ENCODE measurements around the gene CCDC12.

DNA sequence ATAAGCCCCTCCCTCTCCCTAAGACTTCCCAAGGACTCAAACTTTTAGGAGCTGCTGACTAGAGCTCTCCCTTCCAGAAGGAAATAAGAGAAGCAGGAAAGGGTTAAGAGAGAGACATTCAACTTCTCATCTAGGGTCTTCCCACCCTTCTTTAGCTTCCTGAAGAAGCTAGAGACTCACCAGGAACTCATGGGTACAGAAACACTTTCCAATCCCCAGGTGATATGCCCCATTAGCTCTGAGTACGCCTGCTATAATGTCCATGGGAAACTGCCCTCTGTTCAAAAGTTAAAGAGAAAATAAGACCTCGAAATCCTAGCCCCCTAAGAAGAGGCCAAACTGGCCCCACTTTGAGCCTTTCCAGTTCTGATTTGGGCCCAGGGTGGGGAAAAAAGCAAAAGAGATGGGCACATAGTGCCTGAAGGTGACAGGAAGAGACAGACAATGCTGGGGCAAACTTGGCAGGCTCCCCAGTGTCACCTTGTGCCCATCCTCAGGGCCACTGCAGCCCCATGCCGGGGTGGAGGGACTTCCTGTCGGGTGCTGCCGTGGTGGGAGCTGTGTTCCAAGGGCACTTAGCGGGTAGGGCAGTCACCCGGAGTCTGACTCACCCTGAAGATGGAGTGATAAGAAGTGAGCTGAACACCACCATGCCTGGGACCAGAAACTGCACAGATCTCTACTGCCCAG, 29.5 kb downstream of the CCDC12 start:
- TF ChIP-seq EGR1 (IDR thresholded peaks at IDR 0.05; ENCODE audit: low read depth) = no peak
- TF ChIP-seq, protein P1, sequence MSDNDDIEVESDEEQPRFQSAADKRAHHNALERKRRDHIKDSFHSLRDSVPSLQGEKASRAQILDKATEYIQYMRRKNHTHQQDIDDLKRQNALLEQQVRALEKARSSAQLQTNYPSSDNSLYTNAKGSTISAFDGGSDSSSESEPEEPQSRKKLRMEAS (IDR thresholded peaks at IDR 0.05) = no peak
- TF ChIP-seq, protein P2, sequence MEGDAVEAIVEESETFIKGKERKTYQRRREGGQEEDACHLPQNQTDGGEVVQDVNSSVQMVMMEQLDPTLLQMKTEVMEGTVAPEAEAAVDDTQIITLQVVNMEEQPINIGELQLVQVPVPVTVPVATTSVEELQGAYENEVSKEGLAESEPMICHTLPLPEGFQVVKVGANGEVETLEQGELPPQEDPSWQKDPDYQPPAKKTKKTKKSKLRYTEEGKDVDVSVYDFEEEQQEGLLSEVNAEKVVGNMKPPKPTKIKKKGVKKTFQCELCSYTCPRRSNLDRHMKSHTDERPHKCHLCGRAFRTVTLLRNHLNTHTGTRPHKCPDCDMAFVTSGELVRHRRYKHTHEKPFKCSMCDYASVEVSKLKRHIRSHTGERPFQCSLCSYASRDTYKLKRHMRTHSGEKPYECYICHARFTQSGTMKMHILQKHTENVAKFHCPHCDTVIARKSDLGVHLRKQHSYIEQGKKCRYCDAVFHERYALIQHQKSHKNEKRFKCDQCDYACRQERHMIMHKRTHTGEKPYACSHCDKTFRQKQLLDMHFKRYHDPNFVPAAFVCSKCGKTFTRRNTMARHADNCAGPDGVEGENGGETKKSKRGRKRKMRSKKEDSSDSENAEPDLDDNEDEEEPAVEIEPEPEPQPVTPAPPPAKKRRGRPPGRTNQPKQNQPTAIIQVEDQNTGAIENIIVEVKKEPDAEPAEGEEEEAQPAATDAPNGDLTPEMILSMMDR (IDR thresholded peaks at IDR 0.05 in 2 of 3, conservative IDR thresholded peaks at IDR 0.05 in 1 of 3; ENCODE audit: borderline replicate concordance in 1 of 3, insufficient read depth in 1 of 3, low read depth in 2 of 3, low read length in 2 of 3) = no peak
- no peak for TF ChIP-seq EZH2 (IDR thresholded peaks at IDR 0.05)
- no peak for TF ChIP-seq POLR2A (IDR thresholded peaks at IDR 0.05; ENCODE audit: borderline replicate concordance, extremely low read depth, insufficient read depth, insufficient read length)
- no peak for TF ChIP-seq TCF7L2 (IDR thresholded peaks at IDR 0.05; ENCODE audit: borderline replicate concordance, extremely low read depth, insufficient read depth, insufficient read length)
- no peak for TF ChIP-seq RAD21 (IDR thresholded peaks at IDR 0.05; ENCODE audit: low read depth)
- TF ChIP-seq POLR2AphosphoS5 (IDR thresholded peaks at IDR 0.05; ENCODE audit: low read depth, low read length) = no peak
- TF ChIP-seq, protein P3, sequence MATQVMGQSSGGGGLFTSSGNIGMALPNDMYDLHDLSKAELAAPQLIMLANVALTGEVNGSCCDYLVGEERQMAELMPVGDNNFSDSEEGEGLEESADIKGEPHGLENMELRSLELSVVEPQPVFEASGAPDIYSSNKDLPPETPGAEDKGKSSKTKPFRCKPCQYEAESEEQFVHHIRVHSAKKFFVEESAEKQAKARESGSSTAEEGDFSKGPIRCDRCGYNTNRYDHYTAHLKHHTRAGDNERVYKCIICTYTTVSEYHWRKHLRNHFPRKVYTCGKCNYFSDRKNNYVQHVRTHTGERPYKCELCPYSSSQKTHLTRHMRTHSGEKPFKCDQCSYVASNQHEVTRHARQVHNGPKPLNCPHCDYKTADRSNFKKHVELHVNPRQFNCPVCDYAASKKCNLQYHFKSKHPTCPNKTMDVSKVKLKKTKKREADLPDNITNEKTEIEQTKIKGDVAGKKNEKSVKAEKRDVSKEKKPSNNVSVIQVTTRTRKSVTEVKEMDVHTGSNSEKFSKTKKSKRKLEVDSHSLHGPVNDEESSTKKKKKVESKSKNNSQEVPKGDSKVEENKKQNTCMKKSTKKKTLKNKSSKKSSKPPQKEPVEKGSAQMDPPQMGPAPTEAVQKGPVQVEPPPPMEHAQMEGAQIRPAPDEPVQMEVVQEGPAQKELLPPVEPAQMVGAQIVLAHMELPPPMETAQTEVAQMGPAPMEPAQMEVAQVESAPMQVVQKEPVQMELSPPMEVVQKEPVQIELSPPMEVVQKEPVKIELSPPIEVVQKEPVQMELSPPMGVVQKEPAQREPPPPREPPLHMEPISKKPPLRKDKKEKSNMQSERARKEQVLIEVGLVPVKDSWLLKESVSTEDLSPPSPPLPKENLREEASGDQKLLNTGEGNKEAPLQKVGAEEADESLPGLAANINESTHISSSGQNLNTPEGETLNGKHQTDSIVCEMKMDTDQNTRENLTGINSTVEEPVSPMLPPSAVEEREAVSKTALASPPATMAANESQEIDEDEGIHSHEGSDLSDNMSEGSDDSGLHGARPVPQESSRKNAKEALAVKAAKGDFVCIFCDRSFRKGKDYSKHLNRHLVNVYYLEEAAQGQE (IDR thresholded peaks at IDR 0.05; ENCODE audit: low read depth) = no peak
- no peak for TF ChIP-seq ZFX (IDR thresholded peaks at IDR 0.05)
- TF ChIP-seq, protein P4, sequence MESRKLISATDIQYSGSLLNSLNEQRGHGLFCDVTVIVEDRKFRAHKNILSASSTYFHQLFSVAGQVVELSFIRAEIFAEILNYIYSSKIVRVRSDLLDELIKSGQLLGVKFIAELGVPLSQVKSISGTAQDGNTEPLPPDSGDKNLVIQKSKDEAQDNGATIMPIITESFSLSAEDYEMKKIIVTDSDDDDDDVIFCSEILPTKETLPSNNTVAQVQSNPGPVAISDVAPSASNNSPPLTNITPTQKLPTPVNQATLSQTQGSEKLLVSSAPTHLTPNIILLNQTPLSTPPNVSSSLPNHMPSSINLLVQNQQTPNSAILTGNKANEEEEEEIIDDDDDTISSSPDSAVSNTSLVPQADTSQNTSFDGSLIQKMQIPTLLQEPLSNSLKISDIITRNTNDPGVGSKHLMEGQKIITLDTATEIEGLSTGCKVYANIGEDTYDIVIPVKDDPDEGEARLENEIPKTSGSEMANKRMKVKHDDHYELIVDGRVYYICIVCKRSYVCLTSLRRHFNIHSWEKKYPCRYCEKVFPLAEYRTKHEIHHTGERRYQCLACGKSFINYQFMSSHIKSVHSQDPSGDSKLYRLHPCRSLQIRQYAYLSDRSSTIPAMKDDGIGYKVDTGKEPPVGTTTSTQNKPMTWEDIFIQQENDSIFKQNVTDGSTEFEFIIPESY (IDR thresholded peaks at IDR 0.05; ENCODE audit: extremely low read depth, insufficient replicate concordance, low read length) = no peak
- no peak for TF ChIP-seq SP1 (IDR thresholded peaks at IDR 0.05; ENCODE audit: low read depth)
- TF ChIP-seq YY1 (IDR thresholded peaks at IDR 0.05; ENCODE audit: extremely low read depth, insufficient replicate concordance, low read depth, low read length) = no peak
- TF ChIP-seq SIN3A (IDR thresholded peaks at IDR 0.05; ENCODE audit: low read depth) = no peak
